ENCODE results near the gene GP5.

GP5 gene

GRCh38 chr3:194425399-194425798 is 26.3 kb upstream of the GP5 start:
- no peaks in the 10 kb centered on the region for H3K27me3 ChIP-seq (ENCODE audit: insufficient read depth, low read length, poor library complexity)
- ATAC-seq (ENCODE audit: insufficient read depth, low read depth) (no peak), DNase-seq (no peak)
- H3K79me2 ChIP-seq (ENCODE audit: insufficient read depth, low read length): no peaks in the 10 kb centered on the region
- H2AFZ ChIP-seq (ENCODE audit: low read depth, low read length): no peak overlapping the region
- H4K20me1 ChIP-seq (ENCODE audit: insufficient read depth, low read length): no peaks in the 10 kb centered on the region
- no peak for TF ChIP-seq CTCF (IDR thresholded peaks at IDR 0.05; ENCODE audit: borderline replicate concordance, extremely low read depth, low read length, poor library complexity, severe bottlenecking)
- TF ChIP-seq EZH2 (IDR thresholded peaks at IDR 0.05; ENCODE audit: borderline replicate concordance, low read depth, low read length, severe bottlenecking): no peak
- H3K9me3 ChIP-seq (ENCODE audit: insufficient read depth, low read length, severe bottlenecking): no peaks in the 10 kb centered on the region
- no peak overlapping the region for H3K4me3 ChIP-seq (ENCODE audit: low read depth in 1 of 2, low read length in 2 of 2)
- H3K9ac ChIP-seq (ENCODE audit: low read depth, low read length): no peak overlapping the region
- no peak overlapping the region for H3K4me2 ChIP-seq (ENCODE audit: insufficient read depth, low read length)
- peaks cover 69% of the 10 kb centered on the region for H3K36me3 ChIP-seq (ENCODE audit: insufficient read depth, low read length)
- no peaks in the 10 kb centered on the region for H3K4me1 ChIP-seq (ENCODE audit: insufficient read depth, low read length)
- H3K27ac ChIP-seq (ENCODE audit: low read length): no peak overlapping the region

- H3K9ac ChIP-seq (ENCODE audit: low read depth, low read length): no peak overlapping the region
- no peaks in the 10 kb centered on the region for H3K4me1 ChIP-seq (ENCODE audit: insufficient read depth, low read length)
- H3K27me3 ChIP-seq (ENCODE audit: insufficient read depth, low read length, poor library complexity): no peaks in the 10 kb centered on the region
- H3K36me3 ChIP-seq (ENCODE audit: insufficient read depth, low read length): peaks cover 69% of the 10 kb centered on the region
- H3K4me3 ChIP-seq (ENCODE audit: low read depth in 1 of 2, low read length in 2 of 2): no peak overlapping the region
- ATAC-seq (ENCODE audit: insufficient read depth, low read depth) (no peak), DNase-seq (no peak)
- H4K20me1 ChIP-seq (ENCODE audit: insufficient read depth, low read length): no peaks in the 10 kb centered on the region
- no peak overlapping the region for H3K4me2 ChIP-seq (ENCODE audit: insufficient read depth, low read length)
- no peak for TF ChIP-seq CTCF (IDR thresholded peaks at IDR 0.05; ENCODE audit: borderline replicate concordance, extremely low read depth, low read length, poor library complexity, severe bottlenecking)
- TF ChIP-seq EZH2 (IDR thresholded peaks at IDR 0.05; ENCODE audit: borderline replicate concordance, low read depth, low read length, severe bottlenecking): no peak
- H3K9me3 ChIP-seq (ENCODE audit: insufficient read depth, low read length, severe bottlenecking): no peaks in the 10 kb centered on the region
- H3K79me2 ChIP-seq (ENCODE audit: insufficient read depth, low read length): no peaks in the 10 kb centered on the region
- no peak overlapping the region for H3K27ac ChIP-seq (ENCODE audit: low read length)
- no peak overlapping the region for H2AFZ ChIP-seq (ENCODE audit: low read depth, low read length)
Measured at GRCh38 chr3:194424953-194425352, 25.9 kb upstream of the GP5 start.

GRCh38 chr3:194424373-194424772 is 25.3 kb upstream of the GP5 start:
- Histone ChIP-seq H3K27me3 (ENCODE audit: insufficient read depth, low read length, poor library complexity) (no peaks in the 10 kb centered on the region), H3K4me2 (ENCODE audit: insufficient read depth, low read length) (no peak overlapping the region), H3K9ac (ENCODE audit: low read depth, low read length) (no peak overlapping the region), H3K36me3 (ENCODE audit: insufficient read depth, low read length) (peaks cover 67% of the 10 kb centered on the region), H4K20me1 (ENCODE audit: insufficient read depth, low read length) (no peaks in the 10 kb centered on the region), H3K79me2 (ENCODE audit: insufficient read depth, low read length) (no peaks in the 10 kb centered on the region), H3K9me3 (ENCODE audit: insufficient read depth, low read length, severe bottlenecking) (no peaks in the 10 kb centered on the region), H3K4me1 (ENCODE audit: insufficient read depth, low read length) (no peaks in the 10 kb centered on the region), H3K27ac (ENCODE audit: low read length) (no peak overlapping the region), H2AFZ (ENCODE audit: low read depth, low read length) (no peak overlapping the region), H3K4me3 (ENCODE audit: low read depth in 1 of 2, low read length in 2 of 2) (no peak overlapping the region)
- no peak for DNase-seq
- ATAC-seq (ENCODE audit: insufficient read depth, low read depth): no peak
- TF ChIP-seq EZH2 (IDR thresholded peaks at IDR 0.05; ENCODE audit: borderline replicate concordance, low read depth, low read length, severe bottlenecking) (no peak), CTCF (IDR thresholded peaks at IDR 0.05; ENCODE audit: borderline replicate concordance, extremely low read depth, low read length, poor library complexity, severe bottlenecking) (no peak)

- Histone ChIP-seq H3K9me3 (ENCODE audit: insufficient read depth, low read length, severe bottlenecking) (no peaks in the 10 kb centered on the region), H4K20me1 (ENCODE audit: insufficient read depth, low read length) (no peaks in the 10 kb centered on the region), H3K27me3 (ENCODE audit: insufficient read depth, low read length, poor library complexity) (no peaks in the 10 kb centered on the region), H3K4me2 (ENCODE audit: insufficient read depth, low read length) (no peak overlapping the region), H2AFZ (ENCODE audit: low read depth, low read length) (no peak overlapping the region), H3K9ac (ENCODE audit: low read depth, low read length) (no peak overlapping the region), H3K4me3 (ENCODE audit: low read depth in 1 of 2, low read length in 2 of 2) (no peak overlapping the region), H3K36me3 (ENCODE audit: insufficient read depth, low read length) (peaks cover 72% of the 10 kb centered on the region), H3K27ac (ENCODE audit: low read length) (no peak overlapping the region), H3K4me1 (ENCODE audit: insufficient read depth, low read length) (no peaks in the 10 kb centered on the region), H3K79me2 (ENCODE audit: insufficient read depth, low read length) (no peaks in the 10 kb centered on the region)
- DNase-seq: no peak
- no peak for ATAC-seq (ENCODE audit: insufficient read depth, low read depth)
- no peak for TF ChIP-seq EZH2 (IDR thresholded peaks at IDR 0.05; ENCODE audit: borderline replicate concordance, low read depth, low read length, severe bottlenecking)
- no peak for TF ChIP-seq CTCF (IDR thresholded peaks at IDR 0.05; ENCODE audit: borderline replicate concordance, extremely low read depth, low read length, poor library complexity, severe bottlenecking)
Measured at GRCh38 chr3:194423317-194423716, 24.3 kb upstream of the GP5 start.
